Testis (tissue), 3 donors: Measurements from ENCODE around the gene CRYBA4. TPM values are rescaled to one million over a fixed set of nuclear protein-coding genes. Genes with fewer than 3 reads are reported as not detected.

ENCODE experiments used
- DNase-seq: peaks from one replicate; pipeline ENCODE4 v3.0.0-alpha.2; 2019
- H3K27ac ChIP-seq, 2 donors: fragments of 200-600 bp; sonication (generic); one replicate each; pipeline ENCODE4 v1.5.1; 2019
- H3K27me3 ChIP-seq: fragments of 200-600 bp; sonication (generic); one replicate; pipeline ENCODE4 v1.5.1; 2019
- H3K36me3 ChIP-seq: fragments of 200-600 bp; sonication (generic); one replicate; pipeline ENCODE4 v1.5.1; 2017; ENCODE audit warnings: low read depth; ENCODE audit errors: missing control alignments
- H3K4me1 ChIP-seq: fragments of 200-600 bp; sonication (generic); one replicate; pipeline ENCODE4 v1.5.1; 2019
- H3K4me3 ChIP-seq, 2 donors: fragments of 200-600 bp; sonication (generic); one replicate each; pipeline ENCODE4 v1.5.1; 2017 to 2019
- H3K9me3 ChIP-seq: fragments of 200-600 bp; sonication (generic); one replicate; pipeline ENCODE4 v1.5.1; 2017
- POLR2A ChIP-seq: fragments of 450-650 bp; IDR thresholded peaks from one replicate; pipeline ENCODE4 v1.6.1; 2017; ENCODE audit warnings: antibody characterized with exemption, mild to moderate bottlenecking, moderate library complexity
- WGBS, 2 donors: methylation state at CpG; one replicate each; pipeline ENCODE4 v1.1.5; 2018; 5-methylcytosine and 5-hydroxymethylcytosine counted together
- intact Hi-C: fragments of 100-400 bp; cut with DNase I; formaldehyde crosslinking; loops from one replicate; pipeline ENCODE4 v1.15.1; 2023; ENCODE audit warnings: low total_unique reads
- polyA plus RNA-seq: library from polyadenylated mRNA; stranded (reverse); fragments of 350-450 nt; fragmentation: Illumina TruSeq; extraction: RNeasy Lipid Tissue Mini Kit (QIAGEN cat#74804); gene quantifications from one replicate; pipeline ENCODE4 v1.2.3, GENCODE V29; 2014; ENCODE audit warnings: low read depth, low replicate concordance; ENCODE audit not compliant: insufficient read depth
- total RNA-seq, 2 donors: library from RNA; depleted of rRNA; stranded (reverse); fragments of >200 nt; gene quantifications; one replicate each; pipeline ENCODE4 v1.2.3, GENCODE V29; 2016
- TF ChIP-seq, protein P1 (sequence below), 3 experiments: fragments of 450-650 bp in 2 of 3; fragments of 200-600 bp in 1 of 3; sonication (generic) in 1 of 3; IDR thresholded peaks; one replicate each; pipeline ENCODE4 v1.5.1; 2016 to 2019; ENCODE audit warnings: antibody characterized with exemption in 3 of 3, mild to moderate bottlenecking in 2 of 3, moderate library complexity in 1 of 3

Gene CRYBA4
- total and polyA plus RNA-seq, 3 donors from 2014 or later, result 0.93 to 2.6 (median 2.3) TPM

DNA sequence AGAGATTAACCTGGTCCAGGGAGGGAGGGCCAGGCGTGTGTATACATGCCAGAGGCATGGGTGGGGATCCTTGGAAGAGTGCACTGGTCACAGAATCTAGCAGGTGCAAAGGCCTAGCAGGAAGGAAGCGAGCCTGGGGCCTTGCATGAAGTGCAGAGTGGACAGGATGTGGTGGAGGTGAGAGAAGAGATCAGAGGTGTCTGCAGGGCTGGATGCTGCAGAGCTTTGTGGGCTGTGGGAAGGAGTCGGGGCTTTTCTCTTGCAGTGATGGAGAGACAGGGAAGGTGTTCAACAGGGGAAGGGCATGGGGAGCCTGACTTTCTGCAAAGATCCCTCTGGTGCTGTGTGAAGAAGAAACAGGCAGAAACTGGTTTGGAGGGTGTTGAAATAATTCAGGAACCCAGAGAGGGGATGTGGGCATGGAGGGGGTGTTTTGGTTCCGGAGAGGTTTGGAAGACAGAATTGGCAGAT, 29.3 kb upstream of the CRYBA4 start:
- no peak for TF ChIP-seq POLR2A
- TF ChIP-seq, protein P1, sequence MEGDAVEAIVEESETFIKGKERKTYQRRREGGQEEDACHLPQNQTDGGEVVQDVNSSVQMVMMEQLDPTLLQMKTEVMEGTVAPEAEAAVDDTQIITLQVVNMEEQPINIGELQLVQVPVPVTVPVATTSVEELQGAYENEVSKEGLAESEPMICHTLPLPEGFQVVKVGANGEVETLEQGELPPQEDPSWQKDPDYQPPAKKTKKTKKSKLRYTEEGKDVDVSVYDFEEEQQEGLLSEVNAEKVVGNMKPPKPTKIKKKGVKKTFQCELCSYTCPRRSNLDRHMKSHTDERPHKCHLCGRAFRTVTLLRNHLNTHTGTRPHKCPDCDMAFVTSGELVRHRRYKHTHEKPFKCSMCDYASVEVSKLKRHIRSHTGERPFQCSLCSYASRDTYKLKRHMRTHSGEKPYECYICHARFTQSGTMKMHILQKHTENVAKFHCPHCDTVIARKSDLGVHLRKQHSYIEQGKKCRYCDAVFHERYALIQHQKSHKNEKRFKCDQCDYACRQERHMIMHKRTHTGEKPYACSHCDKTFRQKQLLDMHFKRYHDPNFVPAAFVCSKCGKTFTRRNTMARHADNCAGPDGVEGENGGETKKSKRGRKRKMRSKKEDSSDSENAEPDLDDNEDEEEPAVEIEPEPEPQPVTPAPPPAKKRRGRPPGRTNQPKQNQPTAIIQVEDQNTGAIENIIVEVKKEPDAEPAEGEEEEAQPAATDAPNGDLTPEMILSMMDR (IDR thresholded peaks at IDR 0.05), result no peak
- DNase-seq, result no peak
- Histone ChIP-seq H3K9me3 (no peaks in the 10 kb centered on the region), H3K4me3 (no peak overlapping the region), H3K4me1 (no peaks in the 10 kb centered on the region), H3K27ac (no peak overlapping the region), H3K27me3 (no peaks in the 10 kb centered on the region), H3K36me3 (no peaks in the 10 kb centered on the region)
- intact Hi-C loops, result no loop called here
- WGBS, 2 donors, result 84 to 87% methylated on average over 4 of the region's 4 CpGs

GRCh38 chr22:26593763-26594162, 28.0 kb upstream of the CRYBA4 start:
- WGBS, 2 donors, result 48 to 53% methylated on average over 1 of the region's 1 CpG
- H3K9me3 ChIP-seq, result no peaks in the 10 kb centered on the region
- intact Hi-C loops, result no loop called here
- H3K27ac ChIP-seq, result no peak overlapping the region
- no peak for TF ChIP-seq POLR2A
- TF ChIP-seq, protein P1 (IDR thresholded peaks at IDR 0.05), result no peak
- no peak overlapping the region for H3K4me3 ChIP-seq
- no peaks in the 10 kb centered on the region for H3K36me3 ChIP-seq
- no peak for DNase-seq
- no peaks in the 10 kb centered on the region for H3K4me1 ChIP-seq
- no peaks in the 10 kb centered on the region for H3K27me3 ChIP-seq

- Histone ChIP-seq H3K36me3 (no peaks in the 10 kb centered on the region), H3K4me3 (no peak overlapping the region), H3K9me3 (no peaks in the 10 kb centered on the region), H3K27ac (no peak overlapping the region), H3K4me1 (no peaks in the 10 kb centered on the region), H3K27me3 (no peaks in the 10 kb centered on the region)
- 81 to 87% methylated on average over 4 of the region's 4 CpGs for WGBS, 2 donors
- DNase-seq, result no peak
- intact Hi-C loops, result no loop called here
- no peak for TF ChIP-seq POLR2A
- TF ChIP-seq, protein P1 (IDR thresholded peaks at IDR 0.05), result no peak
Observed at GRCh38 chr22:26597026-26597425, 24.7 kb upstream of the CRYBA4 start.

GRCh38 chr22:26597480-26597879, 24.3 kb upstream of the CRYBA4 start:
- intact Hi-C loops, result no loop called here
- Histone ChIP-seq H3K4me3 (no peak overlapping the region), H3K27me3 (no peaks in the 10 kb centered on the region), H3K36me3 (no peaks in the 10 kb centered on the region), H3K9me3 (no peaks in the 10 kb centered on the region), H3K27ac (no peak overlapping the region), H3K4me1 (no peaks in the 10 kb centered on the region)
- no peak for DNase-seq
- TF ChIP-seq, protein P1 (IDR thresholded peaks at IDR 0.05), result no peak
- TF ChIP-seq POLR2A, result no peak
- 78 to 85% methylated on average over 4 of the region's 4 CpGs for WGBS, 2 donors

- Histone ChIP-seq H3K4me3 (no peak overlapping the region), H3K4me1 (no peaks in the 10 kb centered on the region), H3K9me3 (no peaks in the 10 kb centered on the region), H3K36me3 (no peaks in the 10 kb centered on the region), H3K27ac (no peak overlapping the region), H3K27me3 (no peaks in the 10 kb centered on the region)
- 83 to 88% methylated on average over 11 of the region's 11 CpGs for WGBS, 2 donors
- intact Hi-C loops, result no loop called here
- no peak for DNase-seq
- TF ChIP-seq, protein P1 (IDR thresholded peaks at IDR 0.05), result no peak
- no peak for TF ChIP-seq POLR2A
Observed at GRCh38 chr22:26599505-26599904, 22.3 kb upstream of the CRYBA4 start.
